HEK293 (cell line): ENCODE data around the gene TBCA.
A peak's percentile ranks its signal among the peaks of the same experiment; 100 is the strongest.
"Not testable (repeated sequence)": the region's sequence is repeated elsewhere in the genome, so short reads cannot be mapped to it uniquely, and the experiment has no call there.

Experiments used
- CTCF ChIA-PET: fragments of 350-600 bp; formaldehyde crosslinking; extraction: SDS; loops from one replicate; lab custom pipeline; 2021; ENCODE audit warnings: antibody characterized with exemption; lab: Yijun Ruan, JAX
- POLR2A ChIA-PET: fragments of 300-600 bp; formaldehyde crosslinking; extraction: SDS; loops from one replicate; lab custom pipeline; 2020; ENCODE audit warnings: antibody characterized with exemption, inconsistent platforms; lab: Yijun Ruan, JAX
- H3K27ac ChIP-seq: fragments of 200-500 bp; sonication (Bioruptor generic); 2 replicates; pipeline ENCODE4 v1.5.1; 2014; ENCODE audit warnings: low read depth, low read length, control low read depth, inconsistent platforms; ENCODE audit errors: extremely low read depth
- H3K36me3 ChIP-seq, 2 experiments: fragments of 200-500 bp in 1 of 2; sonication (Bioruptor generic) in 1 of 2; 1 replicate in 1 of 2; 2 replicates in 1 of 2; pipeline ENCODE4 v1.5.1; 2014 to 2017; ENCODE audit warnings: inconsistent platforms in 2 of 2, low read length in 2 of 2; ENCODE audit not compliant: control insufficient read depth in 2 of 2, insufficient read depth in 1 of 2
- H3K4me1 ChIP-seq: fragments of 200-500 bp; sonication (Bioruptor generic); 2 replicates; pipeline ENCODE4 v1.5.1; 2014; ENCODE audit warnings: mild to moderate bottlenecking, low read length, inconsistent platforms; ENCODE audit not compliant: control insufficient read depth, insufficient read depth
- H3K4me3 ChIP-seq: 2 replicates; pipeline ENCODE4 v1.5.1; 2011; ENCODE audit warnings: low read depth, mild to moderate bottlenecking, control low read depth, low read length, moderate library complexity
- H3K9me3 ChIP-seq: fragments of 200-500 bp; sonication (Bioruptor generic); 2 replicates; pipeline ENCODE4 v1.5.1; 2014; ENCODE audit warnings: low read depth, low read length, inconsistent platforms; ENCODE audit not compliant: control insufficient read depth, insufficient read depth
- ATF2 ChIP-seq: fragments of 450-650 bp; formaldehyde crosslinking; IDR thresholded peaks from 2 replicates; pipeline ENCODE4 v1.5.1; 2016; ENCODE audit warnings: missing biosample characterization, missing genetic modification characterization, low read depth
- FEZF1 ChIP-seq: fragments of 450-650 bp; formaldehyde crosslinking; IDR thresholded peaks from 2 replicates; pipeline ENCODE4 v1.5.1; 2016; ENCODE audit warnings: missing biosample characterization, missing genetic modification characterization
- GLIS2 ChIP-seq: fragments of 450-650 bp; formaldehyde crosslinking; IDR thresholded peaks from 2 replicates; pipeline ENCODE4 v1.5.1; 2016; ENCODE audit warnings: missing biosample characterization, missing genetic modification characterization
- KLF1 ChIP-seq: fragments of 450-650 bp; formaldehyde crosslinking; IDR thresholded peaks from 2 replicates; pipeline ENCODE4 v1.5.1; 2016; ENCODE audit warnings: missing biosample characterization, missing genetic modification characterization
- WT1 ChIP-seq: fragments of 450-650 bp; formaldehyde crosslinking; IDR thresholded peaks from 2 replicates; pipeline ENCODE4 v1.5.1; 2016; ENCODE audit warnings: missing biosample characterization, missing genetic modification characterization
- ZBTB17 ChIP-seq: fragments of 450-650 bp; formaldehyde crosslinking; IDR thresholded peaks from 2 replicates; pipeline ENCODE4 v1.5.1; 2016; ENCODE audit warnings: missing biosample characterization, missing genetic modification characterization
- ZNF112 ChIP-seq: fragments of 450-650 bp; formaldehyde crosslinking; IDR thresholded peaks from 2 replicates; pipeline ENCODE4 v1.5.0; 2017; ENCODE audit warnings: missing biosample characterization, missing genetic modification characterization
- ZNF132 ChIP-seq: fragments of 450-650 bp; formaldehyde crosslinking; IDR thresholded peaks from 2 replicates; pipeline ENCODE4 v1.5.1; 2017; ENCODE audit warnings: missing biosample characterization, missing genetic modification characterization, borderline replicate concordance
- ZNF146 ChIP-seq: fragments of 450-650 bp; formaldehyde crosslinking; IDR thresholded peaks from 2 replicates; pipeline ENCODE4 v1.5.1; 2016; ENCODE audit warnings: missing biosample characterization, missing genetic modification characterization
- ZNF174 ChIP-seq: fragments of 450-650 bp; formaldehyde crosslinking; IDR thresholded peaks from 2 replicates; pipeline ENCODE4 v1.5.0; 2017; ENCODE audit warnings: missing biosample characterization, mild to moderate bottlenecking, missing genetic modification characterization
- ZNF211 ChIP-seq: fragments of 450-650 bp; formaldehyde crosslinking; IDR thresholded peaks from 2 replicates; pipeline ENCODE4 v1.5.1; 2016; ENCODE audit warnings: low read depth, missing biosample characterization, missing genetic modification characterization
- ZNF37A ChIP-seq: fragments of 450-650 bp; IDR thresholded peaks from 2 replicates; pipeline ENCODE4 v1.5.1; 2018; ENCODE audit warnings: missing biosample characterization, missing genetic modification characterization
- ZNF423 ChIP-seq: fragments of 450-650 bp; formaldehyde crosslinking; IDR thresholded peaks from 2 replicates; pipeline ENCODE4 v1.5.1; 2016; ENCODE audit warnings: missing biosample characterization, missing genetic modification characterization
- ZNF555 ChIP-seq: fragments of 450-650 bp; formaldehyde crosslinking; conservative IDR thresholded peaks from 2 replicates; pipeline ENCODE4 v1.5.1; 2017; ENCODE audit warnings: missing biosample characterization, mild to moderate bottlenecking, missing genetic modification characterization, inconsistent platforms
- ZNF585B ChIP-seq: fragments of 450-650 bp; formaldehyde crosslinking; IDR thresholded peaks from 2 replicates; pipeline ENCODE4 v1.5.1; 2016; ENCODE audit warnings: missing biosample characterization, missing genetic modification characterization
- ZNF600 ChIP-seq: fragments of 450-650 bp; formaldehyde crosslinking; IDR thresholded peaks from 2 replicates; pipeline ENCODE4 v1.5.1; 2016; ENCODE audit warnings: missing biosample characterization, missing genetic modification characterization
- ZNF623 ChIP-seq: fragments of 450-650 bp; formaldehyde crosslinking; IDR thresholded peaks from 2 replicates; pipeline ENCODE4 v1.5.1; 2016; ENCODE audit warnings: missing biosample characterization, missing genetic modification characterization
- ZNF626 ChIP-seq: fragments of 450-650 bp; sonication (Bioruptor Pico); formaldehyde crosslinking; IDR thresholded peaks from 2 replicates; pipeline ENCODE4 v1.5.1; 2018; ENCODE audit warnings: missing biosample characterization, missing genetic modification characterization, inconsistent platforms
- ZNF664 ChIP-seq: fragments of 450-650 bp; formaldehyde crosslinking; IDR thresholded peaks from 2 replicates; pipeline ENCODE4 v1.5.1; 2016; ENCODE audit warnings: missing biosample characterization, missing genetic modification characterization
- ZNF843 ChIP-seq: fragments of 450-650 bp; formaldehyde crosslinking; IDR thresholded peaks from 2 replicates; pipeline ENCODE4 v1.5.1; 2016; ENCODE audit warnings: missing biosample characterization, missing genetic modification characterization
- ZSCAN18 ChIP-seq: fragments of 450-650 bp; formaldehyde crosslinking; IDR thresholded peaks from 2 replicates; pipeline ENCODE4 v1.5.1; 2016; ENCODE audit warnings: missing biosample characterization, missing genetic modification characterization
- TF ChIP-seq, protein P1 (sequence below): fragments of 450-650 bp; formaldehyde crosslinking; IDR thresholded peaks from 2 replicates; pipeline ENCODE4 v1.5.1; 2017; ENCODE audit warnings: missing biosample characterization, mild to moderate bottlenecking, missing genetic modification characterization, moderate library complexity
- TF ChIP-seq, protein P2 (sequence below): fragments of 450-650 bp; formaldehyde crosslinking; IDR thresholded peaks from 2 replicates; pipeline ENCODE4 v1.5.1; 2017; ENCODE audit warnings: missing biosample characterization, missing genetic modification characterization

Gene TBCA

DNA sequence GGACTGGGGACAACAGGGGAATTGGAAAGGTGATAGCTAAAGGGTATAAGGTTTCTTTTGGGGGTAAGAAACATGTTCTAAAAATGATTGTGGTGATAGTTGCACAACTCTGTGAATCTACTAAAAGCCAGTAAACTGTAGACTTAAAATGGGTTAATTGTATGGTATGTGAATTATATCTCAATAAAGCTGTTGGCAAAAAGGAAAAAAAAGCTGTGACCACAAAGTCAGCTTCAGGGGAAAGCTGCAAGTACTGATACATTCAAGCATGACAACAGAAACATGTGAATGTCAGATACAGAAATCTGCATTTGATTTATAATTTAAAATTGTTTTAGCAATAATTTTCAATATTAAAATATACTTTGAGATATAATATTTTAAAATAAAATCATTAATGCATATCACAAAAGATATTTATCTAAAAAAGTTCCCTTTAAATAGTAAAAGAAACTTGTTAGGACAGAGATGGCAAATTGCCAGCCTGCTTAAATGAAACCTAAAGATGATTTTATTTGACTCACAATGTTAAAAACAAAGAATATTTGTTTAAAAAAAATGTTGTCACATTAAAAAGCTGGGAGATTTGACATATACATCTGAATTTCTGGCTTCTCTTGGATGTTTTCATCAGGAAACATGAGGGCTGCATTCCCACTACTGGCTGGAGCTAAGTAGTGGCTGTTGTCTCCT lies 66.0 kb downstream of the TBCA start:
- POLR2A ChIA-PET: no interaction called here
- CTCF ChIA-PET: interaction anchor here (0.5 to 0.6 kb wide), 2 partner anchors 43 to 142 kb away, joined by 3 read pairs; no protein-coding TSS in a partner anchor
- Histone ChIP-seq H3K36me3 (peaks cover 28 to 33% of the 10 kb centered on the region in 2 experiments), H3K27ac (no peak overlapping the region), H3K9me3 (no peaks in the 10 kb centered on the region)
- TF ChIP-seq ZNF664 (tag by site-specific recombination) (peak; percentile 25; the same call in 1 of the 2 replicates), ATF2 (tag by site-specific recombination) (no peak)
- TF ChIP-seq, all 188 proteins: peak for 1
- H3K4me3 ChIP-seq: no peak overlapping the region
- peaks cover 3% of the 10 kb centered on the region; the same call in 1 of the 2 replicates for H3K4me1 ChIP-seq

- Histone ChIP-seq H3K4me3 (no peak overlapping the region), H3K36me3 (peaks cover 36 to 41% of the 10 kb centered on the region in 2 experiments), H3K27ac (no peak overlapping the region), H3K9me3 (no peaks in the 10 kb centered on the region), H3K4me1 (peaks cover 3% of the 10 kb centered on the region; the same call in 1 of the 2 replicates)
- POLR2A ChIA-PET: no interaction called here
- CTCF ChIA-PET: interaction anchor here (0.5 to 1.2 kb wide), 4 partner anchors 43 to 1336 kb away, joined by 3 read pairs; no protein-coding TSS in a partner anchor
- no peak for TF ChIP-seq ZNF112 (tag by site-specific recombination)
- no peak for TF ChIP-seq ZNF555 (tag by site-specific recombination)
- TF ChIP-seq, protein P1, sequence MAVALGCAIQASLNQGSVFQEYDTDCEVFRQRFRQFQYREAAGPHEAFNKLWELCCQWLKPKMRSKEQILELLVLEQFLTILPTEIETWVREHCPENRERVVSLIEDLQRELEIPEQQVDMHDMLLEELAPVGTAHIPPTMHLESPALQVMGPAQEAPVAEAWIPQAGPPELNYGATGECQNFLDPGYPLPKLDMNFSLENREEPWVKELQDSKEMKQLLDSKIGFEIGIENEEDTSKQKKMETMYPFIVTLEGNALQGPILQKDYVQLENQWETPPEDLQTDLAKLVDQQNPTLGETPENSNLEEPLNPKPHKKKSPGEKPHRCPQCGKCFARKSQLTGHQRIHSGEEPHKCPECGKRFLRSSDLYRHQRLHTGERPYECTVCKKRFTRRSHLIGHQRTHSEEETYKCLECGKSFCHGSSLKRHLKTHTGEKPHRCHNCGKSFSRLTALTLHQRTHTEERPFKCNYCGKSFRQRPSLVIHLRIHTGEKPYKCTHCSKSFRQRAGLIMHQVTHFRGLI (tag by site-specific recombination): no peak
- TF ChIP-seq ZNF146 (tag by site-specific recombination): no peak
Measured at GRCh38 chr5:77709340-77709739, 66.8 kb downstream of the TBCA start.

GRCh38 chr5:77707791-77708190 lies 68.3 kb downstream of the TBCA start:
- TF ChIP-seq ZNF132 (no peak), ZNF626 (tag by site-specific recombination) (no peak), WT1 (tag by site-specific recombination) (no peak), ZNF843 (tag by site-specific recombination) (no peak), FEZF1 (no peak), GLIS2 (tag by site-specific recombination) (no peak), ZNF623 (tag by site-specific recombination) (no peak), ZNF211 (tag by site-specific recombination) (no peak), ZNF174 (no peak), ZNF600 (no peak), ZNF585B (tag by site-specific recombination) (no peak), ZNF423 (no peak), ZNF146 (tag by site-specific recombination) (no peak), ZNF37A (tag by site-specific recombination) (no peak), KLF1 (tag by site-specific recombination) (no peak), ZBTB17 (tag by site-specific recombination) (no peak), ZSCAN18 (tag by site-specific recombination) (no peak)
- TF ChIP-seq, protein P2, sequence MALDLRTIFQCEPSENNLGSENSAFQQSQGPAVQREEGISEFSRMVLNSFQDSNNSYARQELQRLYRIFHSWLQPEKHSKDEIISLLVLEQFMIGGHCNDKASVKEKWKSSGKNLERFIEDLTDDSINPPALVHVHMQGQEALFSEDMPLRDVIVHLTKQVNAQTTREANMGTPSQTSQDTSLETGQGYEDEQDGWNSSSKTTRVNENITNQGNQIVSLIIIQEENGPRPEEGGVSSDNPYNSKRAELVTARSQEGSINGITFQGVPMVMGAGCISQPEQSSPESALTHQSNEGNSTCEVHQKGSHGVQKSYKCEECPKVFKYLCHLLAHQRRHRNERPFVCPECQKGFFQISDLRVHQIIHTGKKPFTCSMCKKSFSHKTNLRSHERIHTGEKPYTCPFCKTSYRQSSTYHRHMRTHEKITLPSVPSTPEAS: no peak
- H3K4me1 ChIP-seq: peaks cover 3% of the 10 kb centered on the region; the same call in 1 of the 2 replicates
- no peaks in the 10 kb centered on the region for H3K9me3 ChIP-seq
- H3K27ac ChIP-seq: no peak overlapping the region
- H3K36me3 ChIP-seq: peaks cover 50 to 56% of the 10 kb centered on the region in 2 experiments
- no peak overlapping the region for H3K4me3 ChIP-seq
- POLR2A ChIA-PET: no interaction called here
- CTCF ChIA-PET: no interaction called here

GRCh38 chr5:77699569-77699968 lies 76.6 kb downstream of the TBCA start:
- H3K36me3 ChIP-seq: peaks cover 41 to 43% of the 10 kb centered on the region in 2 experiments
- H3K4me1 ChIP-seq, H3K9me3 ChIP-seq, POLR2A ChIA-PET, CTCF ChIA-PET, H3K27ac ChIP-seq, H3K4me3 ChIP-seq: not testable (repeated sequence)
